ENCODE results near the gene TRABD2A.

DNA sequence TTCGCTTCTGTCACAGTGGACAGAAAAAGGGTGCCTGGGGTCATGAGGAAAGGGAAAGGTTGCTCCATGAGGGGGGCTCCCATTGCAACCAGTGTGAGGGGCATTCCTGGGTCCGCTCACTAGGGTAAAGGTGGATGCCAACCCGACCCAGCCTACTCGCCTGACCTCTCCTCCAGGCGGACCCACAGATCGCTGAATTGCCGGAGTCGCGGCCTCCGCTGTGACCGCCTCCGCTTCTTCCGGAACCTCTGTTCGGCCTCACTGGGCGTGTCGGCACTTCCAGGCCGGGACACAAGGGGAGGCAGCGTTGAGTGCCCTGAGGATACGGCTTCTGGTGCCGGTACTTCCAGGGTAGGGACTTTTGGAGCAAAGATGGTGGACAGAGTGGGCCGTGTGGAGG is 57.1 kb downstream of the TRABD2A start:
- TF ChIP-seq, protein P1, sequence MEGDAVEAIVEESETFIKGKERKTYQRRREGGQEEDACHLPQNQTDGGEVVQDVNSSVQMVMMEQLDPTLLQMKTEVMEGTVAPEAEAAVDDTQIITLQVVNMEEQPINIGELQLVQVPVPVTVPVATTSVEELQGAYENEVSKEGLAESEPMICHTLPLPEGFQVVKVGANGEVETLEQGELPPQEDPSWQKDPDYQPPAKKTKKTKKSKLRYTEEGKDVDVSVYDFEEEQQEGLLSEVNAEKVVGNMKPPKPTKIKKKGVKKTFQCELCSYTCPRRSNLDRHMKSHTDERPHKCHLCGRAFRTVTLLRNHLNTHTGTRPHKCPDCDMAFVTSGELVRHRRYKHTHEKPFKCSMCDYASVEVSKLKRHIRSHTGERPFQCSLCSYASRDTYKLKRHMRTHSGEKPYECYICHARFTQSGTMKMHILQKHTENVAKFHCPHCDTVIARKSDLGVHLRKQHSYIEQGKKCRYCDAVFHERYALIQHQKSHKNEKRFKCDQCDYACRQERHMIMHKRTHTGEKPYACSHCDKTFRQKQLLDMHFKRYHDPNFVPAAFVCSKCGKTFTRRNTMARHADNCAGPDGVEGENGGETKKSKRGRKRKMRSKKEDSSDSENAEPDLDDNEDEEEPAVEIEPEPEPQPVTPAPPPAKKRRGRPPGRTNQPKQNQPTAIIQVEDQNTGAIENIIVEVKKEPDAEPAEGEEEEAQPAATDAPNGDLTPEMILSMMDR (IDR thresholded peaks at IDR 0.05) = no peak
- TF ChIP-seq POLR2A (IDR thresholded peaks at IDR 0.05) = no peak

Measured in sigmoid colon (tissue), 3 donors.